Natural killer cell (primary cell): Measurements from ENCODE around the gene RAB44. TPM values are rescaled to one million over a fixed set of nuclear protein-coding genes. Genes with fewer than 3 reads are reported as not detected.

Source experiments
- ATAC-seq, 3 donors: fragments of 150-1000 bp in 2 of 3; fragments of 200-7000 bp in 1 of 3; cut with Tn5 transposase; 1 replicate in 1 of 3; 2 replicates in 2 of 3; pipeline ENCODE4 v1.10.0; 2021; ENCODE audit warnings: mild to moderate bottlenecking in 2 of 3, moderate library complexity in 2 of 3
- DNase-seq, 2 donors: peaks; one replicate each; pipeline versions ENCODE4 v3.0.0 to v3.0.0-alpha.2; 2013 to 2021; ENCODE audit warnings: mixed read lengths in 1 of 2
- H3K27ac ChIP-seq: one replicate; pipeline ENCODE4 v1.5.1; 2013; ENCODE audit warnings: mild to moderate bottlenecking, low read length
- H3K27me3 ChIP-seq: one replicate; pipeline ENCODE4 v1.6.1; 2013; ENCODE audit warnings: low read length; ENCODE audit not compliant: control insufficient read depth, insufficient read depth
- H3K36me3 ChIP-seq: one replicate; pipeline ENCODE4 v1.6.1; 2013; ENCODE audit warnings: low read length; ENCODE audit not compliant: control insufficient read depth, insufficient read depth
- H3K4me1 ChIP-seq: one replicate; pipeline ENCODE4 v1.6.1; 2013; ENCODE audit warnings: low read length; ENCODE audit not compliant: control insufficient read depth, insufficient read depth
- H3K4me3 ChIP-seq: one replicate; pipeline ENCODE4 v1.5.1; 2013; ENCODE audit warnings: low read length
- H3K9me3 ChIP-seq: one replicate; pipeline ENCODE4 v1.6.1; 2013; ENCODE audit warnings: low read length; ENCODE audit not compliant: control insufficient read depth, insufficient read depth
- H3K27ac Mint-ChIP-seq, 2 donors: one replicate each; pipeline ENCODE4 v1.8.0; 2022; ENCODE audit warnings: mild to moderate bottlenecking in 2 of 2, mixed read lengths in 2 of 2, moderate library complexity in 1 of 2
- H3K27me3 Mint-ChIP-seq, 2 donors: one replicate each; pipeline ENCODE4 v1.8.0; 2022; ENCODE audit warnings: low read depth in 2 of 2, mixed read lengths in 2 of 2
- H3K36me3 Mint-ChIP-seq: one replicate; pipeline ENCODE4 v1.8.0; 2022; ENCODE audit warnings: mixed read lengths
- H3K4me1 Mint-ChIP-seq, 2 donors: one replicate each; pipeline ENCODE4 v1.8.0; 2022; ENCODE audit warnings: mixed read lengths in 2 of 2
- H3K4me3 Mint-ChIP-seq: one replicate; pipeline ENCODE4 v1.8.0; 2022; ENCODE audit warnings: mild to moderate bottlenecking, moderate library complexity, mixed read lengths
- H3K9me3 Mint-ChIP-seq, 2 donors: one replicate each; pipeline ENCODE4 v1.8.0; 2022; ENCODE audit warnings: mixed read lengths in 2 of 2
- WGBS: methylation state at CpG from one replicate; pipeline ENCODE4 v1.1.7; 2013; ENCODE audit warnings: missing lambda C conversion rate; ENCODE audit not compliant: insufficient coverage; 5-methylcytosine and 5-hydroxymethylcytosine counted together
- intact Hi-C: fragments of 100-400 bp; cut with micrococcal nuclease; formaldehyde crosslinking; loops from one replicate; pipeline ENCODE4 v1.14.2; 2022
- total RNA-seq, 4 donors: library from RNA; stranded (reverse); fragments of 120-200 nt in 1 of 4; gene quantifications; one replicate each; pipeline versions ENCODE4 v1.2.3 to v1.2.4, GENCODE V29; 2013 to 2022
- TF ChIP-seq, protein P1 (sequence below): fragments of 200-600 bp; IDR thresholded peaks from one replicate; pipeline ENCODE4 v1.8.0; 2022; ENCODE audit warnings: antibody characterized with exemption

RAB44 gene
- total RNA-seq, 3 donors from 2014 or later (not counting 1 experiment from before 2014, with no cell fraction given) = 0.09 to 12.9 (median 0.70) TPM

DNA sequence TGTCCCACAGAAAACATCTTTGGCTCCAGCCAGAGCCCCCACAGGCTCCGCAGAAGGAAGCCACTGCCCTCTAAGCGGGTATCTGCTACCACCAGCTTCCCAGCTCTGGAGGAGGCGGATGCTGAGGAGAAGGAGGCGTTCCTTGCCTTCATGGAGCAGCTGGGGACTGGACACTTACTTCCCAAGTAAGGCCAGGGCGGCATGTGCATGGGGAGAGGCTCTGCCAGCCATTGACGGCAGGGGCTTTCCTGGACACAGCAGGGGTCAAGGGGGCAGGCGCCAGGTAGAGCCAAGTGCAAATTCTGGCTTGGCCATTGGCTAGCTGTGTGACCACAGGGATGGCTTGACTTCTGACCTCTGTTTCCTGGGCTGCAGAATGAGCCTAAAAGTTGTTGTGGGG lies 17.8 kb downstream of the RAB44 start:
- H3K36me3 Mint-ChIP-seq = no peaks in the 10 kb centered on the region
- Histone ChIP-seq H3K4me3 (no peak overlapping the region), H3K27ac (no peak overlapping the region), H3K4me1 (peaks cover 7% of the 10 kb centered on the region), H3K9me3 (no peaks in the 10 kb centered on the region), H3K27me3 (no peaks in the 10 kb centered on the region), H3K36me3 (no peaks in the 10 kb centered on the region)
- H3K9me3 Mint-ChIP-seq = no peaks in the 10 kb centered on the region
- H3K4me3 Mint-ChIP-seq = no peak overlapping the region
- peaks cover 0 to 2% of the 10 kb centered on the region in 2 donors for H3K27me3 Mint-ChIP-seq
- WGBS = 93% methylated on average over 7 of the region's 7 CpGs
- no peak overlapping the region for H3K27ac Mint-ChIP-seq
- intact Hi-C loops = no loop called here
- DNase-seq (no peak), ATAC-seq (no peak)
- TF ChIP-seq, protein P1, sequence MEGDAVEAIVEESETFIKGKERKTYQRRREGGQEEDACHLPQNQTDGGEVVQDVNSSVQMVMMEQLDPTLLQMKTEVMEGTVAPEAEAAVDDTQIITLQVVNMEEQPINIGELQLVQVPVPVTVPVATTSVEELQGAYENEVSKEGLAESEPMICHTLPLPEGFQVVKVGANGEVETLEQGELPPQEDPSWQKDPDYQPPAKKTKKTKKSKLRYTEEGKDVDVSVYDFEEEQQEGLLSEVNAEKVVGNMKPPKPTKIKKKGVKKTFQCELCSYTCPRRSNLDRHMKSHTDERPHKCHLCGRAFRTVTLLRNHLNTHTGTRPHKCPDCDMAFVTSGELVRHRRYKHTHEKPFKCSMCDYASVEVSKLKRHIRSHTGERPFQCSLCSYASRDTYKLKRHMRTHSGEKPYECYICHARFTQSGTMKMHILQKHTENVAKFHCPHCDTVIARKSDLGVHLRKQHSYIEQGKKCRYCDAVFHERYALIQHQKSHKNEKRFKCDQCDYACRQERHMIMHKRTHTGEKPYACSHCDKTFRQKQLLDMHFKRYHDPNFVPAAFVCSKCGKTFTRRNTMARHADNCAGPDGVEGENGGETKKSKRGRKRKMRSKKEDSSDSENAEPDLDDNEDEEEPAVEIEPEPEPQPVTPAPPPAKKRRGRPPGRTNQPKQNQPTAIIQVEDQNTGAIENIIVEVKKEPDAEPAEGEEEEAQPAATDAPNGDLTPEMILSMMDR = no peak
- H3K4me1 Mint-ChIP-seq = no peaks in the 10 kb centered on the region

DNA sequence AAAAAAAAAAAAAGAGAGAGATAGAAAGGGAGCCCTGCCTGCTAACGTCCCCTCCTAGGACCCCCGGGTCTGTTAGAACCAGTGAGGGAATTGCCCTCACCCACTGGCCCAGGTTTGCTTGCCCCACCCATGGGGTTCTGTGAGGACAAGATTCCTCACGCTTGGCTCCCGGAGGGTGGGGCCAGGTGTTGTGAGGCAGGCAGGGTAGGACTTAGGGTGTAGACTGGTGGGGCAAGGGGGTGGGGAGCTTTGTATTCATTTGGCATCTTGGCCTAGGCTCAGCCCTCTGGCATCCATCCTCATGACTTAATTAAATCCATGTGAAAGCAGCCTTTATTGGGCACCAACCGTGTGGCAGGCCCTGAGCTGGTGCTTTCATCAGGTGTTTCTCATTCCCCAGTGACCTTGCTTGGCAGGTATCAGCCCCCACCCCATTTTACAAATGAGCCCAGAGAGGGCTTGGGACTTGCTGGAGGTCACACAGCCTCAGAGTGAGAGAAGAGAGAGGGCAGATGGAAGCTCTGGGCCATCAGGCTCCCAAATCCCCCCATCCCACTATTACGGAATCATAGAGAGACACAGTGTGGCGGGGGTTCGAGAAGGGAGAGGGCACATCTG lies 19.0 kb downstream of the RAB44 start:
- Mint-ChIP-seq H3K36me3 (no peaks in the 10 kb centered on the region), H3K4me3 (no peak overlapping the region), H3K4me1 (no peaks in the 10 kb centered on the region), H3K9me3 (no peaks in the 10 kb centered on the region), H3K27ac (no peak overlapping the region), H3K27me3 (peaks cover 0 to 2% of the 10 kb centered on the region in 2 donors)
- no peak overlapping the region for H3K4me3 ChIP-seq
- WGBS = 90% methylated on average over 8 of the region's 8 CpGs
- H3K36me3 ChIP-seq = no peaks in the 10 kb centered on the region
- TF ChIP-seq, protein P1 = no peak
- intact Hi-C loops = no loop called here
- peaks cover 7% of the 10 kb centered on the region for H3K4me1 ChIP-seq
- no peaks in the 10 kb centered on the region for H3K27me3 ChIP-seq
- H3K27ac ChIP-seq = no peak overlapping the region
- no peak for DNase-seq
- H3K9me3 ChIP-seq = no peaks in the 10 kb centered on the region
- ATAC-seq = no peak

DNA sequence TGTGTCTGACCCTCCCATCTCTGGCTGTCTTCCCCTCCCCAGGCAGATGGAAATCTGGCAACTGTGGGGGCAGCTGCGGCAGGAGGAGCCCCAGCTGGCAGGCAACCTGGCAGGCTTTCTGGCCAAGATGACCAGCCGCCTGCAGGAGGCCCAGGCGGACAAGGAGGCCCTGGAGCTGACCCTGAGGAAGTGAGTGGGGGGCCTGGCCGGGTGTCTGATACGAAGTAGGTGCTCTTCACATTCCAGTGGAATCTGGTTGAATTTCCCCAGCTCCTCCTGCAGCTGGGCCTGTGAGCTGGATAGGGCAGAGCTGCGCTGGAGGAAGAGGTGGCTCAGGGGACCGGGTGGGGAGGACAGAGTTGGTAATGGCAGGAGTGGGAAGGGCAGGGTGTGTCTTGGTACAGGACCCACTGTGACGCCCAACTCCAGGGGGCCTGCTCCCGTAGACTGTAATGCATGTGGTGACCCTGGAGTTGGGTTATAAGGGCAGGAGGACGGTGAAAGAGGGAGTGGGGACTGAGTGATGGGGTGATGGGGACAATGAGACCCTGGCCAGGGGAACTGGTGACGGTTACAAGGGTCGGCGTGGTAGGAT lies 19.7 kb downstream of the RAB44 start:
- Mint-ChIP-seq H3K9me3 (no peaks in the 10 kb centered on the region), H3K4me3 (no peak overlapping the region), H3K27me3 (peaks cover 0 to 2% of the 10 kb centered on the region in 2 donors), H3K27ac (no peak overlapping the region), H3K4me1 (no peaks in the 10 kb centered on the region), H3K36me3 (no peaks in the 10 kb centered on the region)
- Histone ChIP-seq H3K27ac (no peak overlapping the region), H3K27me3 (no peaks in the 10 kb centered on the region), H3K4me3 (no peak overlapping the region), H3K9me3 (no peaks in the 10 kb centered on the region), H3K36me3 (no peaks in the 10 kb centered on the region), H3K4me1 (peaks cover 7% of the 10 kb centered on the region)
- 74% methylated on average over 13 of the region's 13 CpGs for WGBS
- ATAC-seq = no peak
- TF ChIP-seq, protein P1 = no peak
- intact Hi-C loops = no loop called here
- DNase-seq = no peak
